AG04450 (cell line): ENCODE results near the gene GNG2. TPM values are rescaled to one million over a fixed set of nuclear protein-coding genes. Genes with fewer than 3 reads are reported as not detected.

ENCODE experiments used
- CTCF ChIA-PET: fragments of 300-600, 350-600 bp; formaldehyde crosslinking; extraction: SDS; loops from one replicate; lab custom pipeline; 2022; ENCODE audit warnings: antibody characterized with exemption, inconsistent platforms; lab: Charles Lee
- POLR2A ChIA-PET: fragments of 350-600 bp; formaldehyde crosslinking; extraction: SDS; loops from one replicate; lab custom pipeline; 2021; ENCODE audit warnings: antibody characterized with exemption, inconsistent platforms; lab: Yijun Ruan, JAX
- DNase-seq: peaks from one replicate; pipeline ENCODE4 v3.0.0-alpha.2; 2011; ENCODE audit warnings: low read depth, low spot score
- H3K27ac ChIP-seq: one replicate; pipeline ENCODE4 v1.5.1; 2012; ENCODE audit warnings: low read depth, low read length, control low read depth
- H3K27me3 ChIP-seq: one replicate; pipeline ENCODE4 v1.6.0; 2012; ENCODE audit warnings: low read length; ENCODE audit not compliant: control insufficient read depth, insufficient read depth
- H3K4me3 ChIP-seq: 2 replicates; pipeline ENCODE4 v1.5.1; 2011; ENCODE audit warnings: mild to moderate bottlenecking, low read depth, low read length, control low read depth
- H3K9me3 ChIP-seq: 2 replicates; pipeline ENCODE4 v1.5.1; 2012; ENCODE audit warnings: low read length; ENCODE audit not compliant: control insufficient read depth, insufficient read depth
- CTCF ChIP-seq: IDR thresholded peaks from 2 replicates; pipeline ENCODE4 v1.5.1; 2011; ENCODE audit warnings: low read depth, low read length, control low read depth, inconsistent platforms
- polyA plus RNA-seq: library from polyadenylated mRNA; depleted of rRNA; stranded (reverse); fragments of >200 nt; gene quantifications from 2 replicates; pipeline ENCODE4 v1.2.3, GENCODE V29; 2011

The GNG2 gene
- polyA plus RNA-seq, 1 experiment, result 83.9 TPM

- POLR2A ChIA-PET, result no interaction called here
- no peak overlapping the region for H3K27ac ChIP-seq
- DNase-seq, result no peak
These were observed 29.4 kb downstream of the GNG2 start for GRCh38 chr14:51889851-51890250.

GRCh38 chr14:51894250-51894649, 33.8 kb downstream of the GNG2 start:
- Histone ChIP-seq H3K4me3 (no peak overlapping the region), H3K9me3 (no peaks in the 10 kb centered on the region), H3K27me3 (no peaks in the 10 kb centered on the region), H3K27ac (no peak overlapping the region)
- ChIA-PET CTCF (interaction anchor here (1.2 to 1.9 kb wide), 2 partner anchors 11 to 84 kb away, joined by 3 to 4 read pairs; no protein-coding TSS in a partner anchor), POLR2A (no interaction called here)
- DNase-seq, result no peak
- no peak for TF ChIP-seq CTCF

More at GRCh38 chr14:51889851-51890250, 29.4 kb downstream of the GNG2 start:
- CTCF ChIA-PET, result no interaction called here
- TF ChIP-seq CTCF, result no peak
- Histone ChIP-seq H3K9me3 (no peaks in the 10 kb centered on the region), H3K27me3 (no peaks in the 10 kb centered on the region), H3K4me3 (no peak overlapping the region)

GRCh38 chr14:51895375-51895774, 35.0 kb downstream of the GNG2 start:
- POLR2A ChIA-PET, result no interaction called here
- Histone ChIP-seq H3K9me3 (no peaks in the 10 kb centered on the region), H3K27ac (no peak overlapping the region), H3K27me3 (no peaks in the 10 kb centered on the region), H3K4me3 (no peak overlapping the region)
- CTCF ChIA-PET, result interaction anchor here (0.7 to 1.9 kb wide), 3 partner anchors 10 to 612 kb away, joined by 3 to 4 read pairs (median 3); no protein-coding TSS in a partner anchor
- no peak for DNase-seq
- no peak for TF ChIP-seq CTCF

GRCh38 chr14:51897791-51898355, 37.5 kb downstream of the GNG2 start:
- TF ChIP-seq CTCF, result no peak
- ChIA-PET POLR2A (no interaction called here), CTCF (no interaction called here)
- no peak for DNase-seq
- Histone ChIP-seq H3K27me3 (no peaks in the 10 kb centered on the region), H3K4me3 (no peak overlapping the region), H3K9me3 (no peaks in the 10 kb centered on the region), H3K27ac (no peak overlapping the region)

GRCh38 chr14:51901475-51902024, 41.1 kb downstream of the GNG2 start:
- no peak for DNase-seq
- no peaks in the 10 kb centered on the region for H3K27me3 ChIP-seq
- POLR2A ChIA-PET, result no interaction called here
- H3K27ac ChIP-seq, result no peak overlapping the region
- H3K4me3 ChIP-seq, result no peak overlapping the region
- H3K9me3 ChIP-seq, result peaks cover 6% of the 10 kb centered on the region
- CTCF ChIA-PET, result interaction anchor here (0.6 to 2.0 kb wide), 2 partner anchors 77 to 144 kb away, joined by 5 read pairs; no protein-coding TSS in a partner anchor
- no peak for TF ChIP-seq CTCF
